ENCODE data around the gene CYP39A1. TPM values are rescaled to one million over a fixed set of nuclear protein-coding genes. Genes with fewer than 3 reads are reported as not detected.

Gene CYP39A1
- total RNA-seq, 2 donors from 2014 or later = 0.68 to 1.1 TPM

GRCh38 chr6:46676604-46677313 lies 24.1 kb upstream of the CYP39A1 start:
- Histone ChIP-seq H3K9me3 (no peaks in the 10 kb centered on the region), H3K4me3 (no peak overlapping the region), H3K36me3 (peaks cover 3% of the 10 kb centered on the region), H3K4me1 (ENCODE audit: control insufficient read depth in 1 of 2, low read depth in 2 of 2) (no peaks in the 10 kb centered on the region), H3K27me3 (replicated peaks; ENCODE audit: insufficient read depth) (no peaks in the 10 kb centered on the region), H3K27ac (no peak overlapping the region)
- TF ChIP-seq, protein P1, sequence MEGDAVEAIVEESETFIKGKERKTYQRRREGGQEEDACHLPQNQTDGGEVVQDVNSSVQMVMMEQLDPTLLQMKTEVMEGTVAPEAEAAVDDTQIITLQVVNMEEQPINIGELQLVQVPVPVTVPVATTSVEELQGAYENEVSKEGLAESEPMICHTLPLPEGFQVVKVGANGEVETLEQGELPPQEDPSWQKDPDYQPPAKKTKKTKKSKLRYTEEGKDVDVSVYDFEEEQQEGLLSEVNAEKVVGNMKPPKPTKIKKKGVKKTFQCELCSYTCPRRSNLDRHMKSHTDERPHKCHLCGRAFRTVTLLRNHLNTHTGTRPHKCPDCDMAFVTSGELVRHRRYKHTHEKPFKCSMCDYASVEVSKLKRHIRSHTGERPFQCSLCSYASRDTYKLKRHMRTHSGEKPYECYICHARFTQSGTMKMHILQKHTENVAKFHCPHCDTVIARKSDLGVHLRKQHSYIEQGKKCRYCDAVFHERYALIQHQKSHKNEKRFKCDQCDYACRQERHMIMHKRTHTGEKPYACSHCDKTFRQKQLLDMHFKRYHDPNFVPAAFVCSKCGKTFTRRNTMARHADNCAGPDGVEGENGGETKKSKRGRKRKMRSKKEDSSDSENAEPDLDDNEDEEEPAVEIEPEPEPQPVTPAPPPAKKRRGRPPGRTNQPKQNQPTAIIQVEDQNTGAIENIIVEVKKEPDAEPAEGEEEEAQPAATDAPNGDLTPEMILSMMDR (IDR thresholded peaks at IDR 0.05) = no peak
- DNase-seq (ENCODE audit: low spot score) (no peak), ATAC-seq (ENCODE audit: insufficient number of reproducible peaks, low FRiP score, low read depth) (no peak)

DNA sequence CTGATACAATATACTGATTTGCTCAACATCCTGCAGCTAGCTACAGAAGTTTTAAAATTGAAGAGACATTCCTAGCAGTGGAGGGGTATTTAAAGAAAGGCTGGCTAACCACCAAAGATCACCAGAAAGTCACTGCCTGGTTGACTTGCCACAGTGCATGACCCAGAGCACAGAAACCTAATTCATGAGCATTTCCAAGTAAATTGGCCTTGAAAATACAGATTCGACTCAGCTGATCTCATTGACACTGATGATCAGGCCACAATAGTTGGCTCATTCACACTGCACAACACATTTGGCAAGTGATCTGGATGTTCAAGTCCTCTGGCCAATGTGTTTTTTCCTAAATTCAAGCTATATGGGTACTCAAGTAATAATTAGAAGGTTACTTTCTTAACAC lies 21.8 kb upstream of the CYP39A1 start:
- ATAC-seq (ENCODE audit: insufficient number of reproducible peaks, low FRiP score, low read depth) (no peak), DNase-seq (ENCODE audit: low spot score) (no peak)
- no peak overlapping the region for H3K4me3 ChIP-seq
- no peak overlapping the region for H3K27ac ChIP-seq
- TF ChIP-seq, protein P1 (IDR thresholded peaks at IDR 0.05) = no peak
- H3K4me1 ChIP-seq (ENCODE audit: control insufficient read depth in 1 of 2, low read depth in 2 of 2) = no peaks in the 10 kb centered on the region
- no peaks in the 10 kb centered on the region for H3K9me3 ChIP-seq
- peaks cover 7% of the 10 kb centered on the region for H3K36me3 ChIP-seq
- H3K27me3 ChIP-seq (replicated peaks; ENCODE audit: insufficient read depth) = no peaks in the 10 kb centered on the region

DNA sequence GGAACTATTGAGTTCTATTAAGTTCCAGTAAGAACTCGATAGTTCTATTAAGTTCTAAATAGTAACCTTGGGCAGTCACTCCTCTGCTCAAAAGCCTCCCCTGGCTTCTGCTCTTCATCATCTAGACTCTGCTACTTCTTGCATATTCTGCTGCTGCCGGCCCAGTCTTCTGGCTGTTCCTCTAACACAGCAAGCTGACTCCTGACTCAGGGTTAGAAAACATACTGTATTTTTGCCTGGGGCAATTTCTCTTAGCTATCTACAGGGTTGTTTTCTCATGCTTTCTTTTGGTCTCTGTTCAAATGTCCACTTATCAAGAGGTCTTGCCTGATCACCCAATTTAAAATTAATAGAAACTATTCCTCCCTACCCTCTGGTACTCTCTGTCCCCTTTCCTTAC lies 14.8 kb upstream of the CYP39A1 start:
- Histone ChIP-seq H3K36me3 (peaks cover 8% of the 10 kb centered on the region), H3K4me1 (ENCODE audit: control insufficient read depth in 1 of 2, low read depth in 2 of 2) (no peaks in the 10 kb centered on the region), H3K9me3 (no peaks in the 10 kb centered on the region), H3K27ac (no peak overlapping the region), H3K27me3 (replicated peaks; ENCODE audit: insufficient read depth) (no peaks in the 10 kb centered on the region), H3K4me3 (no peak overlapping the region)
- ATAC-seq (ENCODE audit: insufficient number of reproducible peaks, low FRiP score, low read depth) (no peak), DNase-seq (ENCODE audit: low spot score) (no peak)
- TF ChIP-seq, protein P1 (IDR thresholded peaks at IDR 0.05) = no peak

GRCh38 chr6:46661483-46661882 lies 8.9 kb upstream of the CYP39A1 start:
- DNase-seq (ENCODE audit: low spot score) (no peak), ATAC-seq (ENCODE audit: insufficient number of reproducible peaks, low FRiP score, low read depth) (no peak)
- H3K27ac ChIP-seq = no peak overlapping the region
- H3K4me1 ChIP-seq (ENCODE audit: control insufficient read depth in 1 of 2, low read depth in 2 of 2) = no peaks in the 10 kb centered on the region
- no peaks in the 10 kb centered on the region for H3K36me3 ChIP-seq
- no peak overlapping the region for H3K4me3 ChIP-seq
- TF ChIP-seq, protein P1 (IDR thresholded peaks at IDR 0.05) = no peak
- no peaks in the 10 kb centered on the region for H3K9me3 ChIP-seq
- no peaks in the 10 kb centered on the region for H3K27me3 ChIP-seq (replicated peaks; ENCODE audit: insufficient read depth)

DNA sequence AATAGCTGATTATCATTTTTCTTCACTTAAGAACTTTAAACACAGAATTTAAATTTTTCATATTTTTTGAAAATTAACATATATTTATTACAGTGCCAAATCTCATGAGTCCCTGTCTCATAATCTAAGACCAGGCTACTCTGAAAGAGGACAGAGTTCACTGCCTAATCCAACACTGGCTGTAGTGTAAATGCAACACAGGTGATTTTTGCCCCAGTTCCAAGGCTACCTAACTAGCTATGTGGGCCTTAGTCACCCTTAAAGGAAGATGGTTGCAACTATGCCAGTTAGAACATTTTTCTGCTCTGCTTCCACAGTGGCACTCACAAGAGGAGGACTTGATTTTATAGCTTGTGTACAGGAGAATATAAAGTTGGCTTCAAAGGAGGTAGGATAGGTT lies 5.0 kb upstream of the CYP39A1 start:
- Histone ChIP-seq H3K9me3 (no peaks in the 10 kb centered on the region), H3K4me1 (ENCODE audit: control insufficient read depth in 1 of 2, low read depth in 2 of 2) (peaks cover 7 to 12% of the 10 kb centered on the region in 2 donors), H3K4me3 (no peak overlapping the region), H3K36me3 (no peaks in the 10 kb centered on the region), H3K27ac (no peak overlapping the region), H3K27me3 (replicated peaks; ENCODE audit: insufficient read depth) (no peaks in the 10 kb centered on the region)
- TF ChIP-seq, protein P1 (IDR thresholded peaks at IDR 0.05) = no peak
- DNase-seq (ENCODE audit: low spot score) (no peak), ATAC-seq (ENCODE audit: insufficient number of reproducible peaks, low FRiP score, low read depth) (no peak)

Data from thoracic aorta (tissue), 2 donors.